ENCODE measurements around the gene MMP25. TPM values are rescaled to one million over a fixed set of nuclear protein-coding genes. Genes with fewer than 3 reads are reported as not detected.

Gene MMP25
- under 1 TPM in 3 of 4 donors, not detected in 1; 0.51 to 0.87 (median 0.83) TPM for total RNA-seq

DNA sequence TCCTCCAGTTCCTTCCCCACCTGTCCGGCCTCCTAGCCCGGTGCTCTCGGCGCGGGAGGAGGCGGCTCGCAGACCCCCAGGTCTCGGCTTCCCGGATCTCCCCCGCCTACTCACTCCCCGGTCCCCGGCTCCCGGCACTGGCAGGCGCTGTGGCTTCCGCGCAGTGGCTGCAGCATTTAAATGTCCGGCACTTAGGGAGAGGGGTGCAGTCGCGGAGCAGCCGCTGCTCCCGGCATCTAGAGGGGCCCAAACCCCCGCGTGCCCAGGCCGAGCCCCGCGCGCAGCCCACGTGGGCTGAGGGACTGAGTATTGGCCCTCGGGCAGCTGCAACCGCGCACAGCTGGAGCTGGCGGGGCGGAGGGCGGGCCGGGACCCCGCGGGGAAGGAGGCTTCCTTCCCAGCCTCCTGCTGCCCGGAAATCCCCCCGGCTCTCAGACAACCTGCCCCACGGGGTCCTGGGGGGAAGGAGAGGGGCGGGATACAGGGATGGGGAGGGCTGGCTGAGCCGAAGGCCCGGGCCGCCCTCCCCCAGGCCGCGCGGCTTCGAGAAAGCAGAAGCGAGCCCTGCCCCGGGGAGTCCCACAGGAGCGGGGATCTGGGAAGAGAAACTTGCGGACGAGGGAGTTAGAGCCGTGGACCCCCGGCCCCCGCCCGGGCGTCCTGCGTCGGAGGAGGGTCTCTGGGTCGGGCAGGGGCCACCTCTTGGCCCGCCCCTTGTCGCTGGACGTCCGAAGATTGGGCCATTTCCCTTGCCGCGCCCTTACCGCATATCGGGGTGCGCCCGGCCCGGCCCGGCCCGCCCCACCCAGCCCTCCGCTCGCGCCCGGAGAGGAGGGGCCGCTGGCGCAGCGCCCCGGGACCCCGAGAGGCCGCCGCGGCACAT, at the start of gene MMP25:
Gene MMP25 (plus strand): TSS at position 804 of the 883 bp plus-strand sequence. CDS start 357 bp downstream, outside the sequence.
- Histone ChIP-seq H3K27ac (no peak within 1 kb of the TSS), H3K36me3 (no peaks in the 10 kb centered on the region), H3K9me3 (no peaks in the 10 kb centered on the region), H3K4me1 (peaks cover 25% of the 10 kb centered on the region), H3K27me3 (peaks cover 82% of the 10 kb centered on the region), H3K4me3 (peak within 1 kb of the TSS; percentile 60)
- WGBS: 0% methylated on average over 2 of the region's 86 CpGs
- no peak for DNase-seq (ENCODE audit: low spot score in 2 of 2)
- TF ChIP-seq, protein P1, sequence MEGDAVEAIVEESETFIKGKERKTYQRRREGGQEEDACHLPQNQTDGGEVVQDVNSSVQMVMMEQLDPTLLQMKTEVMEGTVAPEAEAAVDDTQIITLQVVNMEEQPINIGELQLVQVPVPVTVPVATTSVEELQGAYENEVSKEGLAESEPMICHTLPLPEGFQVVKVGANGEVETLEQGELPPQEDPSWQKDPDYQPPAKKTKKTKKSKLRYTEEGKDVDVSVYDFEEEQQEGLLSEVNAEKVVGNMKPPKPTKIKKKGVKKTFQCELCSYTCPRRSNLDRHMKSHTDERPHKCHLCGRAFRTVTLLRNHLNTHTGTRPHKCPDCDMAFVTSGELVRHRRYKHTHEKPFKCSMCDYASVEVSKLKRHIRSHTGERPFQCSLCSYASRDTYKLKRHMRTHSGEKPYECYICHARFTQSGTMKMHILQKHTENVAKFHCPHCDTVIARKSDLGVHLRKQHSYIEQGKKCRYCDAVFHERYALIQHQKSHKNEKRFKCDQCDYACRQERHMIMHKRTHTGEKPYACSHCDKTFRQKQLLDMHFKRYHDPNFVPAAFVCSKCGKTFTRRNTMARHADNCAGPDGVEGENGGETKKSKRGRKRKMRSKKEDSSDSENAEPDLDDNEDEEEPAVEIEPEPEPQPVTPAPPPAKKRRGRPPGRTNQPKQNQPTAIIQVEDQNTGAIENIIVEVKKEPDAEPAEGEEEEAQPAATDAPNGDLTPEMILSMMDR (IDR thresholded peaks at IDR 0.05): no peak
- TF ChIP-seq EP300 (IDR thresholded peaks at IDR 0.05): no peak
- TF ChIP-seq POLR2A (IDR thresholded peaks at IDR 0.05): no peak
- TF ChIP-seq POLR2AphosphoS5 (IDR thresholded peaks at IDR 0.05): no peak

- DNase-seq (ENCODE audit: low spot score in 2 of 2): no peak
- TF ChIP-seq EP300 (IDR thresholded peaks at IDR 0.05): no peak
- TF ChIP-seq POLR2A (IDR thresholded peaks at IDR 0.05): no peak
- TF ChIP-seq, protein P1 (IDR thresholded peaks at IDR 0.05): no peak
- no peak for TF ChIP-seq POLR2AphosphoS5 (IDR thresholded peaks at IDR 0.05)
- peaks cover 13% of the 10 kb centered on the region for H3K27me3 ChIP-seq
These were observed 46.4 kb upstream of the MMP25 start for GRCh38 chr16:2999929-3000328.

GRCh38 chr16:3000540-3000939, 45.8 kb upstream of the MMP25 start:
- H3K4me1 ChIP-seq: peaks cover 14% of the 10 kb centered on the region
- no peak overlapping the region for H3K4me3 ChIP-seq
- 94% methylated on average over 4 of the region's 4 CpGs for WGBS
- DNase-seq (ENCODE audit: low spot score in 2 of 2): no peak
- no peak overlapping the region for H3K27ac ChIP-seq
- no peaks in the 10 kb centered on the region for H3K36me3 ChIP-seq
- TF ChIP-seq, protein P1 (IDR thresholded peaks at IDR 0.05): no peak
- TF ChIP-seq POLR2A (IDR thresholded peaks at IDR 0.05): no peak
- no peak for TF ChIP-seq EP300 (IDR thresholded peaks at IDR 0.05)
- TF ChIP-seq POLR2AphosphoS5 (IDR thresholded peaks at IDR 0.05): no peak
- no peaks in the 10 kb centered on the region for H3K9me3 ChIP-seq
- peaks cover 14% of the 10 kb centered on the region for H3K27me3 ChIP-seq

More at GRCh38 chr16:2999929-3000328, 46.4 kb upstream of the MMP25 start:
- Histone ChIP-seq H3K27ac (no peak overlapping the region), H3K4me1 (peaks cover 17% of the 10 kb centered on the region), H3K9me3 (no peaks in the 10 kb centered on the region), H3K36me3 (no peaks in the 10 kb centered on the region), H3K4me3 (no peak overlapping the region)
- WGBS: 91% methylated on average over 6 of the region's 6 CpGs

- 74% methylated on average over 5 of the region's 12 CpGs for WGBS
- peaks cover 20% of the 10 kb centered on the region for H3K27me3 ChIP-seq
These were observed 45.0 kb upstream of the MMP25 start for GRCh38 chr16:3001316-3001715.

More at GRCh38 chr16:3001316-3001715, 45.0 kb upstream of the MMP25 start:
- no peak overlapping the region for H3K4me3 ChIP-seq
- H3K27ac ChIP-seq: no peak overlapping the region
- no peak for DNase-seq (ENCODE audit: low spot score in 2 of 2)
- TF ChIP-seq POLR2AphosphoS5 (IDR thresholded peaks at IDR 0.05): no peak
- TF ChIP-seq, protein P1 (IDR thresholded peaks at IDR 0.05): no peak
- H3K36me3 ChIP-seq: no peaks in the 10 kb centered on the region
- no peaks in the 10 kb centered on the region for H3K9me3 ChIP-seq
- H3K4me1 ChIP-seq: peaks cover 10% of the 10 kb centered on the region
